Choroid plexus epithelial cell (primary cell): ENCODE data around the gene FAF2.
A peak's percentile ranks its signal among the peaks of the same experiment; 100 is the strongest.

Source experiments
- DNase-seq: peaks from one replicate; pipeline ENCODE4 v3.0.0-alpha.2; 2010; ENCODE audit warnings: low read depth
- H3K4me3 ChIP-seq: 2 replicates; pipeline ENCODE4 v1.5.1; 2011; ENCODE audit warnings: low read depth, mild to moderate bottlenecking, control low read depth, low read length, moderate library complexity
- TF ChIP-seq, protein P1 (sequence below): conservative IDR thresholded peaks from 2 replicates; pipeline ENCODE4 v1.5.1; 2011; ENCODE audit warnings: low read depth, mild to moderate bottlenecking, control low read depth, inconsistent platforms, low read length, moderate library complexity

The FAF2 gene

DNA sequence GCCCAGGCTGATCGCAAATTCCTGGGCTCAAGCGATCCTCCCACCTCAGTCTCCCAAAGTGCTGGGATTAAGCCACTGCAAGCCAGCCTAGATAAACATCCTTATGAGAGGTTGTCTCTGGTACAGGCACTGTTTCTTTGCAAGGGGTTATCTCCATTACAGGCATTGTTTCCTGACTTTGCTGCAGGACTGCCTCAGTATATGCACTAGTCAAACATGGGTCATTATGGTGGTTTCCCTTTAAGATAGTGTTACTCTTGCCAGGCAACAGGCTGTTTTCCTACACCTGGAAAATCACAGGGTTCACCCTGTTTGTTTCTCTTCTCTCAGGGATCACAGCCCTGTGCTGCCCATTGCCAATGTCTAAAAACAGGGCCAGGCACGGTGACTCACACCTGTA lies 24.0 kb upstream of the FAF2 start:
- TF ChIP-seq, protein P1, sequence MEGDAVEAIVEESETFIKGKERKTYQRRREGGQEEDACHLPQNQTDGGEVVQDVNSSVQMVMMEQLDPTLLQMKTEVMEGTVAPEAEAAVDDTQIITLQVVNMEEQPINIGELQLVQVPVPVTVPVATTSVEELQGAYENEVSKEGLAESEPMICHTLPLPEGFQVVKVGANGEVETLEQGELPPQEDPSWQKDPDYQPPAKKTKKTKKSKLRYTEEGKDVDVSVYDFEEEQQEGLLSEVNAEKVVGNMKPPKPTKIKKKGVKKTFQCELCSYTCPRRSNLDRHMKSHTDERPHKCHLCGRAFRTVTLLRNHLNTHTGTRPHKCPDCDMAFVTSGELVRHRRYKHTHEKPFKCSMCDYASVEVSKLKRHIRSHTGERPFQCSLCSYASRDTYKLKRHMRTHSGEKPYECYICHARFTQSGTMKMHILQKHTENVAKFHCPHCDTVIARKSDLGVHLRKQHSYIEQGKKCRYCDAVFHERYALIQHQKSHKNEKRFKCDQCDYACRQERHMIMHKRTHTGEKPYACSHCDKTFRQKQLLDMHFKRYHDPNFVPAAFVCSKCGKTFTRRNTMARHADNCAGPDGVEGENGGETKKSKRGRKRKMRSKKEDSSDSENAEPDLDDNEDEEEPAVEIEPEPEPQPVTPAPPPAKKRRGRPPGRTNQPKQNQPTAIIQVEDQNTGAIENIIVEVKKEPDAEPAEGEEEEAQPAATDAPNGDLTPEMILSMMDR = no peak
- no peak overlapping the region for H3K4me3 ChIP-seq
- DNase-seq = no peak

DNA sequence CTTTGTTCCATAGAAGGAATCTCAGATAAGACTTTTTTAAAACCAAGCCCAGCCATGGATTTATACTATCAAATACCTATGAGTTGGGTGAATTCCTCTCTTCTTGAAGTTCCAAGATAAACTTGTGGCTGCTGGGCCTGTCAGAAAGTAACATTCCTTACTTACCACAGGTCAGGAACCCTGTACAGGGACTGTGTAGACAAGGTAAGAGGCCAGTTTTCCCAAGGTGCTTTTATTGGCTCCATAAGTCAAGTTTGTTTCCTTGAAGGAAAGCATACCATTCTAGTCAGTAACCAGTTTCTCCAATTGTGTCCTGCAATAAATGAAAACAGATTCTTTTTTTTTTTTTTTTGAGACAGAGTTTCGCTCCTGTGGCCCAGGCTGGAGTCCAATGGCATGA lies 23.0 kb upstream of the FAF2 start:
- TF ChIP-seq, protein P1 = no peak
- peak; percentile 61 for DNase-seq

DNA sequence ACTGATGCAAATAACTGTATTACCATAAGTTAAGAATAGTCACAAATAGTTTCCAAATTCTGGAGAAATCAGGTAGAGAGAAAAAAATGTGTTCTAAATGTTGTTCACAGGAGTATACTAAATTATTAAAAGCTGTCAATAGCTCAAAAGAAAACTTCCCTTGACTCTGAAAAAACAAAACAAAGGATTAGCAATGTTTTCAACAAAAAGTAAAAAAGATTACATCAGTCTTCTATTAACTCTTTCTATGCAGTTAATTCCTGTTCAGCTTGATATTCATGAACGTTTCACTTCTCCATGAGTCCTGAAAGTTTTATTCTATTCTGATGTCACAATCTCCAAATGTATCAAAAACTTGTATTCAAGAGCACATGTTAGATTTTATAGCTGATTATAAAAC lies 22.4 kb upstream of the FAF2 start:
- no peak overlapping the region for H3K4me3 ChIP-seq
- no peak for DNase-seq
- TF ChIP-seq, protein P1 = no peak

More for the DNA sequence above, 23.0 kb upstream of the FAF2 start:
- no peak overlapping the region for H3K4me3 ChIP-seq

GRCh38 chr5:176426876-176427275 lies 21.3 kb upstream of the FAF2 start:
- TF ChIP-seq, protein P1 = no peak

GRCh38 chr5:176427971-176428370 lies 20.2 kb upstream of the FAF2 start:
- TF ChIP-seq, protein P1 = no peak
- no peak for DNase-seq
- H3K4me3 ChIP-seq = no peak overlapping the region

More at GRCh38 chr5:176426876-176427275, 21.3 kb upstream of the FAF2 start:
- H3K4me3 ChIP-seq = no peak overlapping the region
- DNase-seq = no peak

GRCh38 chr5:176429972-176430371 lies 18.2 kb upstream of the FAF2 start:
- no peak for DNase-seq
- TF ChIP-seq, protein P1 = peak; percentile 14

GRCh38 chr5:176432707-176433106 lies 15.5 kb upstream of the FAF2 start:
- TF ChIP-seq, protein P1 = no peak
- H3K4me3 ChIP-seq = no peak overlapping the region
- no peak for DNase-seq

More at GRCh38 chr5:176429972-176430371, 18.2 kb upstream of the FAF2 start:
- no peak overlapping the region for H3K4me3 ChIP-seq
